Urinary bladder (tissue), 4 donors: ENCODE measurements around the gene PYROXD2. TPM values are rescaled to one million over a fixed set of nuclear protein-coding genes. Genes with fewer than 3 reads are reported as not detected.

Experiments
- DNase-seq: peaks from one replicate; pipeline ENCODE4 v3.0.0-alpha.2; 2015; ENCODE audit errors: extremely low spot score
- H3K27ac ChIP-seq: one replicate; pipeline ENCODE4 v1.5.1; 2013; ENCODE audit warnings: low read depth, mild to moderate bottlenecking, moderate library complexity
- H3K36me3 ChIP-seq: one replicate; pipeline ENCODE4 v1.6.1; 2013; ENCODE audit warnings: mild to moderate bottlenecking, moderate library complexity; ENCODE audit not compliant: insufficient read depth
- H3K4me1 ChIP-seq: one replicate; pipeline ENCODE4 v1.6.1; 2013; ENCODE audit warnings: mild to moderate bottlenecking, moderate library complexity; ENCODE audit not compliant: insufficient read depth
- H3K4me3 ChIP-seq: one replicate; pipeline ENCODE4 v1.5.1; 2013; ENCODE audit warnings: low read depth, low read length
- WGBS: extraction: QIAGEN DNeasy Blood & Tissue Kit; methylation state at CpG from one replicate; pipeline ENCODE4 v1.1.7; 2013; 5-methylcytosine and 5-hydroxymethylcytosine counted together
- polyA plus RNA-seq: library from polyadenylated mRNA; stranded (reverse); fragments of 200-250 nt; gene quantifications from one replicate; pipeline ENCODE4 v1.2.3, GENCODE V29; 2013
- total RNA-seq: library from RNA; depleted of rRNA; stranded (reverse); fragments of >200 nt; gene quantifications from one replicate; pipeline ENCODE4 v1.2.3, GENCODE V29; 2014
- donor health status: healthy with polysubstance abuse.
- donor health status: healthy.

The PYROXD2 gene
- total and polyA plus RNA-seq, 2 donors, result 8.9 to 15.0 TPM

GRCh38 chr10:98367604-98368451 is 47.2 kb downstream of the PYROXD2 start:
- no peak for DNase-seq
- Histone ChIP-seq H3K4me3 (no peak overlapping the region), H3K36me3 (no peaks in the 10 kb centered on the region), H3K4me1 (no peaks in the 10 kb centered on the region), H3K27ac (no peak overlapping the region)
- WGBS, result 88% methylated on average over 19 of the region's 19 CpGs

DNA sequence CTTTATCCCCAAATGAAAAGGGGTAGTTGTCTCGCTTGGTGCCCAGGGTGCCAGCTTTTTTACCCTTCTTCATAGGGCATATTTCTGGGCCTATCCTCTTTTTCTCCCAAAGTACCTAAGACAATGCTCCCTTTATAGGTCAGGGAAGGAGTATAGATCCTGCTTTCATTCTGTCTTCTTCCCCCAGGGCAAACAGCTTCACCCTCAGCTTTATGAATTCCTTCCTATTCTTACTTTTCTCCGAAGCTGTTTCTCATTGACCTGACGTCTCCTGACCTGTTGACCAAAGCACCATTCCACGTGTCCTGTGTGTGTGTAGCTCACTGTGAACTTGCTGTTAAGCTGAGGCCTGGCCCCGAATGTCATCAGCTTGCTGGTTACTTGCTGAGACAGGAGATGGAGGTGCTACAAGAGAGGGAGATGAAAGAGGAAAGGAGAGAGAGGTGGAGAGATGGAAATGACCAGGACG is 48.9 kb downstream of the PYROXD2 start:
- DNase-seq, result no peak
- Histone ChIP-seq H3K27ac (no peak overlapping the region), H3K36me3 (no peaks in the 10 kb centered on the region), H3K4me3 (no peak overlapping the region), H3K4me1 (no peaks in the 10 kb centered on the region)
- WGBS, result 90% methylated on average over 6 of the region's 6 CpGs

DNA sequence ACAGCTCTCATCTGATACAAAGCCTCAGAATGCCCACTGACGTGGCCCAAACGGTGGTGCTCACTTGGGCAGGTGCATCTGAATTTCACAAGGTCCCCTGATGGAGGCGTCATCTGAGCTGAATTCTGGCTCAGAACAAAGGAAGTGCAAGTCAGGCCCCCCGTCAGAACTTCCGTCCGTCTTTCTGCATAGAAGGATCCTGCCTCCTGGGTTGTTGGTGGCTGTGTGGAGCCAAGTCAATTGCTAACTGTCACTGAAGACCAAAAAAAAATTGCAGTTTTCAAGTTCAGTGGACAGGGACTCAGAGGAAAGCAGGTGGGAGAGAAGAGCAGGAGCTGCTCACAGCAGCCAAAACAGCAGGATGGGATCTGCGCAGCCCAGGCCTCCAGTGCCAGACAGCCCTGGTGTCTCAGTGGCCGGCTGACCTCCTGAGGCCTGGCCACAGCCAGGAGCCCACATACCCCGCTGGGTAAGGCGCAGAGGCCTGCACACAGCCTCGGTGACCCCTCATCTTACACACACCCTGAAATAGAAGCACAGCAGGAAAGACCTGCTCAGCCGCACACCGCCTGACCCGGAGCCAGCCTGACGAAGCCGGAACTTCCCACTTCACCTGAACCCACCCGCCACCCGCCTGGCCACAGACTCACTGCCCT is 49.4 kb downstream of the PYROXD2 start:
- Histone ChIP-seq H3K27ac (no peak overlapping the region), H3K4me3 (no peak overlapping the region), H3K4me1 (no peaks in the 10 kb centered on the region), H3K36me3 (no peaks in the 10 kb centered on the region)
- DNase-seq, result no peak
- 90% methylated on average over 18 of the region's 18 CpGs for WGBS

- DNase-seq, result no peak
- Histone ChIP-seq H3K36me3 (no peaks in the 10 kb centered on the region), H3K4me3 (no peak overlapping the region), H3K27ac (no peak overlapping the region), H3K4me1 (no peaks in the 10 kb centered on the region)
- WGBS, result 94% methylated on average over 9 of the region's 9 CpGs
Measured at GRCh38 chr10:98364432-98365102, 50.4 kb downstream of the PYROXD2 start.

DNA sequence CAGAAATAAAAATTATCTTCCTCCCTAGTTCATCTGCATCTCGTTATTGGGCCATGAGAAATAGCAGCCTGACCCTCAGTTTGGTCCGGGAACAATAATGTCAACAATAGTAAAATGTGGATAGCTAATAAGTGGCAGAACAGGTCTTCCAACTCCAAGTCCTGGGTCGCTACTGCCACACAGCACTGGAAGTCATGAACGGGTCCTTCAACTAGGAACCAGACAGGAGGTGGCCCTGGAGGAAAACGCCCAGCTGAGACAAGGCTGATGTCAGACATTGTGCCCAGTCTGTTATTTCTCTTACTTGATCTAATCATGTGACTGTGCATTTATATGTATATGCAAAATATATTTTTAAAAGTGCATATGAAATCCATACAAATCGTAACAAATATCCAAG is 51.8 kb downstream of the PYROXD2 start:
- H3K4me3 ChIP-seq, result no peak overlapping the region
- WGBS, result 89% methylated on average over 6 of the region's 6 CpGs
- H3K36me3 ChIP-seq, result no peaks in the 10 kb centered on the region
- DNase-seq, result no peak
- H3K27ac ChIP-seq, result no peak overlapping the region
- H3K4me1 ChIP-seq, result no peaks in the 10 kb centered on the region

GRCh38 chr10:98361131-98362025 is 53.6 kb downstream of the PYROXD2 start:
- H3K4me3 ChIP-seq, result no peak overlapping the region
- no peaks in the 10 kb centered on the region for H3K36me3 ChIP-seq
- WGBS, result 41% methylated on average over 15 of the region's 15 CpGs
- DNase-seq, result no peak
- H3K4me1 ChIP-seq, result no peaks in the 10 kb centered on the region
- no peak overlapping the region for H3K27ac ChIP-seq

GRCh38 chr10:98357194-98357822 is 57.7 kb downstream of the PYROXD2 start:
- Histone ChIP-seq H3K27ac (no peak overlapping the region), H3K4me3 (no peak overlapping the region), H3K36me3 (no peaks in the 10 kb centered on the region), H3K4me1 (no peaks in the 10 kb centered on the region)
- 74% methylated on average over 5 of the region's 5 CpGs for WGBS
- no peak for DNase-seq

DNA sequence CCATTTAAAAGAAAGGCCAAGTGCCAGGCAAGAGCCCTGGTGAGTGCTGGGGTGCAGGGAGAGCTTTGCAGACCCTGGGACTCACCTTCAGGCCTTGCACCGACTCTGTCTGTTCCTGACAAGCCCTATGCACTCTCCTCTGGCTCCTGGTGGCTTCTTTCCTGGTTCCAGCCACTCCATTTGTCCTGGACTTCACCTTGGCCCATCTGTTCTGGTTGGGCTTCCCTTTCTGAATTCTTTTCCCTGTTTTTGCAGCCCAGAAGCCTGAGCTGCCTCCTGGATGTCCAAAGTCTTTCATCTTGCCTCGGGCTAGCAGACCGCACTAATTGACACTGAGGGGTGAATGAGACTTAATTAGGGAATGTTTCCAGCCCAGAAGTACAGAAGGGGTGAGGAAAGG is 60.5 kb downstream of the PYROXD2 start:
- DNase-seq, result no peak
- H3K4me3 ChIP-seq, result no peak overlapping the region
- no peak overlapping the region for H3K27ac ChIP-seq
- WGBS, result 87% methylated on average over 3 of the region's 3 CpGs
- H3K36me3 ChIP-seq, result no peaks in the 10 kb centered on the region
- H3K4me1 ChIP-seq, result no peaks in the 10 kb centered on the region

DNA sequence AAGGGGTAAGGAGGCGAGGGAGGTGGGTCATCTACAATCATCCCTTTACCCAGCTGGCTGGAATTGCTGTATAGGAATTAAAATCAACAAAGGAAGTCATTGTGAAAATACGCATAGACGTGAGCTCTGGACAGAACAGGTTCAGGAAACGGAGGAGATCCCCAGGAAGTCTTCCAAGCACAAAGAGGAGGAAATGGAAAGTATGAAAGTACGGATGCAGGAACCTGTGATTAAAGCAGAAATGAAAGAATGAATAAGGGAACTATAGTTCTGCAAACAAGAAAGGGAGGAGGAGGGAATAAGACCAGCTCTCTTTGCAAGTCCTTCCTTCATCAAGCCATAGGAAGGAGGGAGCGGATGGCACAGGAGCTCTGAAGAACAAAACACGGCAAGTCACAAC is 61.8 kb downstream of the PYROXD2 start:
- 68% methylated on average over 7 of the region's 7 CpGs for WGBS
- Histone ChIP-seq H3K27ac (no peak overlapping the region), H3K4me1 (no peaks in the 10 kb centered on the region), H3K36me3 (no peaks in the 10 kb centered on the region), H3K4me3 (no peak overlapping the region)
- DNase-seq, result no peak

DNA sequence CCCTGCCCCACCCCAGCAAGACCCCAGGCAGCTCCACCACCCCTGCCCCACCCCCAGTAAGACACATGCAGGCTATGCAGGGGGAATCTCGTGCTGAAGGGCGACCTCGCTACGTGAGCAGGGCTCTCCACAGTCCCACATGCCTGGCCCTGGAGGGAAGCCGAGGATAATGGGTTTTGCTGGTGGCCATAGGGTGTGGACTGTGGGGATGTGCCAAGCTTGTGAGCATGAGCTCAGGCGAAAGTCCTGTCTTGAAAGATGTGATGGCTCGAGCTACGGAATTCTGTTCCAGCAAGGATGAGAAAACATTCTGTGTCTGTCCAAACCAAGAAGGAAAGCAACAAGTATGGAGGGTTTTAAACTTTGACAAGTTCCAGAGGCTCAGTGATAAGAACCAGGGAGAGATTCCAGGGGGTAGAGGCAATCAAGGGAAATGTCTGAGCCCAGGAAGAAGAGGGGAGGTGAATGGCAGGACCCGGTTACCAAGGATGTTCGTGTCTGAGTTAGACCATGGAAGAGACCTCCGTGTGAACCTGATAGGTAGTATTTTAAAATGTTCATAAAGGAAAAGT is 63.1 kb downstream of the PYROXD2 start:
- no peaks in the 10 kb centered on the region for H3K4me1 ChIP-seq
- no peak for DNase-seq
- H3K36me3 ChIP-seq, result no peaks in the 10 kb centered on the region
- H3K27ac ChIP-seq, result no peak overlapping the region
- WGBS, result 28% methylated on average over 11 of the region's 11 CpGs
- no peak overlapping the region for H3K4me3 ChIP-seq

DNA sequence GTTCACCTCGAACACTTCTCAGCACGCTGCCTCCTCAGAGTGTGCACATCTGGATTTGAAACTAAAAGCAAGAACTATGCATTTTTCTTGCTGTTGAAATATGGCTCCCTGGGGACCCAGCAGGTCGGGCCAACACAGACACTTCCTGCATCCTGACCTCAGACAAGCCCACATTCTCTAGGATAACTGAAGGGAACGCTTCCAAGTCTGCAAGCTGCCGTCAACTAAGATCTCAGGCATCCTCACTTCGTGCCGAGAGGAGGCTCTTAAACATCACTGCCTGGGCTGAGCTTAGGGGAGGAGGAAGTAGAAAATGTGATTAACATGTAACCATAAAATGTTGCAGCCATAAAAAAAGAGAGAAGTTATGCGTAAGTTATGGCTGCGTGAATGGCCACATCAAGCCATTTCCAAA is 65.5 kb downstream of the PYROXD2 start:
- DNase-seq, result peak; percentile 78
- Histone ChIP-seq H3K36me3 (no peaks in the 10 kb centered on the region), H3K4me1 (no peaks in the 10 kb centered on the region), H3K27ac (no peak overlapping the region), H3K4me3 (no peak overlapping the region)
- 10% methylated on average over 9 of the region's 9 CpGs for WGBS

DNA sequence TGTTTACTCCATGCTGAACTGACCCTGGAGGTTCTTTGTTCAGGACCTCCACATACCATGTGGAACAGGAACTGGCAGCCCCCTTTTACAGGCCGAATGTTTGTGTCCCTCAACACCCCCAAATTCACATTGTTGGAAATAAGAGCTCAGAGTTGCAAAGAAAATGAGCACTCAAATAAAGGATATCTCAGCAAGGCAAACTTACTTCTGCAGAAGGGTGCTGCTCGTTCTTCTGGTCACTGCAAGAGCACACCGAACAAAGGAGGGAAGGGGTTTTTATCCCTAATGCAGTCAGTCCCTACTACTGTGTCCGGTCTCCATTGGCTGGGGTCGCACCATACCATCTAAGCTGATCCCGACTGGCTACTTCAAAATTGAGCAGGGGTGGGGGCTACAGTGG is 68.1 kb downstream of the PYROXD2 start:
- 77% methylated on average over 6 of the region's 6 CpGs for WGBS
- no peak for DNase-seq
- H3K27ac ChIP-seq, result no peak overlapping the region
- no peaks in the 10 kb centered on the region for H3K36me3 ChIP-seq
- H3K4me3 ChIP-seq, result no peak overlapping the region
- H3K4me1 ChIP-seq, result no peaks in the 10 kb centered on the region
